Bronchial epithelial cell (primary cell): Measurements from ENCODE around the gene SLC37A1. TPM values are rescaled to one million over a fixed set of nuclear protein-coding genes. Genes with fewer than 3 reads are reported as not detected.
A peak's percentile ranks its signal among the peaks of the same experiment; 100 is the strongest.

Experiments
- DNase-seq: peaks from one replicate; pipeline ENCODE4 v3.0.0-alpha.2; 2010; ENCODE audit warnings: low read depth
- FAIRE-seq: peaks from 2 replicates; lab custom pipeline; 2011; peaks lifted over from hg19 to GRCh38; lab: Jason Lieb, UNC
- H3K27me3 ChIP-seq: 2 replicates; pipeline ENCODE4 v1.5.1; 2011; ENCODE audit warnings: low read length; ENCODE audit not compliant: control insufficient read depth, insufficient read depth
- H3K36me3 ChIP-seq: 2 replicates; pipeline ENCODE4 v1.5.1; 2011; ENCODE audit warnings: low read length; ENCODE audit not compliant: control insufficient read depth, insufficient read depth
- H3K4me3 ChIP-seq: 2 replicates; pipeline ENCODE4 v1.5.1; 2011; ENCODE audit warnings: mild to moderate bottlenecking, low read depth, low read length, control low read depth
- CTCF ChIP-seq: IDR thresholded peaks from 2 replicates; pipeline ENCODE4 v1.5.1; 2011; ENCODE audit warnings: mild to moderate bottlenecking, moderate library complexity, low read length, control low read depth, inconsistent platforms; ENCODE audit not compliant: insufficient read depth, severe bottlenecking
- total RNA-seq: library from RNA; depleted of rRNA; stranded (reverse); fragments of >200 nt; gene quantifications from 2 replicates; pipeline ENCODE4 v1.2.1, GENCODE V29; 2014

Gene SLC37A1
- total RNA-seq, 1 donor from 2014 or later, result 7.1 TPM

GRCh38 chr21:42536601-42537000, 22.9 kb downstream of the SLC37A1 start:
- no peak overlapping the region for H3K4me3 ChIP-seq
- no peak for FAIRE-seq
- H3K36me3 ChIP-seq, result peaks cover 18% of the 10 kb centered on the region
- no peak for DNase-seq
- no peak for TF ChIP-seq CTCF
- no peaks in the 10 kb centered on the region for H3K27me3 ChIP-seq

GRCh38 chr21:42537106-42537742, 23.6 kb downstream of the SLC37A1 start:
- FAIRE-seq (no peak), DNase-seq (no peak)
- Histone ChIP-seq H3K27me3 (no peaks in the 10 kb centered on the region), H3K36me3 (peaks cover 18% of the 10 kb centered on the region), H3K4me3 (no peak overlapping the region)
- peak; percentile 50 for TF ChIP-seq CTCF

GRCh38 chr21:42538479-42539275, 25.0 kb downstream of the SLC37A1 start:
- DNase-seq (no peak), FAIRE-seq (no peak)
- H3K36me3 ChIP-seq, result peaks cover 22% of the 10 kb centered on the region
- no peak overlapping the region for H3K4me3 ChIP-seq
- TF ChIP-seq CTCF, result no peak
- H3K27me3 ChIP-seq, result no peaks in the 10 kb centered on the region

GRCh38 chr21:42539342-42539741, 25.7 kb downstream of the SLC37A1 start:
- DNase-seq (no peak), FAIRE-seq (no peak)
- Histone ChIP-seq H3K4me3 (no peak overlapping the region), H3K36me3 (peaks cover 21% of the 10 kb centered on the region), H3K27me3 (no peaks in the 10 kb centered on the region)
- no peak for TF ChIP-seq CTCF

- Histone ChIP-seq H3K4me3 (no peak overlapping the region), H3K36me3 (peaks cover 17% of the 10 kb centered on the region), H3K27me3 (no peaks in the 10 kb centered on the region)
- no peak for TF ChIP-seq CTCF
- DNase-seq, result no peak
- no peak for FAIRE-seq
These were observed 26.3 kb downstream of the SLC37A1 start for GRCh38 chr21:42539931-42540343.
